ENCODE measurements around the gene KLK4.

Gene KLK4

DNA sequence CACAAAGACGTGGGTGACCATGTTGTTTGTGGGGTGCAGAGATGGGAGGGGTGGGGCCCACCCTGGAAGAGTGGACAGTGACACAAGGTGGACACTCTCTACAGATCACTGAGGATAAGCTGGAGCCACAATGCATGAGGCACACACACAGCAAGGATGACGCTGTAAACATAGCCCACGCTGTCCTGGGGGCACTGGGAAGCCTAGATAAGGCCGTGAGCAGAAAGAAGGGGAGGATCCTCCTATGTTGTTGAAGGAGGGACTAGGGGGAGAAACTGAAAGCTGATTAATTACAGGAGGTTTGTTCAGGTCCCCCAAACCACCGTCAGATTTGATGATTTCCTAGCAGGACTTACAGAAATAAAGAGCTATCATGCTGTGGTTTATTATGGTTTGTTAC, 32.3 kb downstream of the KLK4 start:
- no peak for DNase-seq

DNA sequence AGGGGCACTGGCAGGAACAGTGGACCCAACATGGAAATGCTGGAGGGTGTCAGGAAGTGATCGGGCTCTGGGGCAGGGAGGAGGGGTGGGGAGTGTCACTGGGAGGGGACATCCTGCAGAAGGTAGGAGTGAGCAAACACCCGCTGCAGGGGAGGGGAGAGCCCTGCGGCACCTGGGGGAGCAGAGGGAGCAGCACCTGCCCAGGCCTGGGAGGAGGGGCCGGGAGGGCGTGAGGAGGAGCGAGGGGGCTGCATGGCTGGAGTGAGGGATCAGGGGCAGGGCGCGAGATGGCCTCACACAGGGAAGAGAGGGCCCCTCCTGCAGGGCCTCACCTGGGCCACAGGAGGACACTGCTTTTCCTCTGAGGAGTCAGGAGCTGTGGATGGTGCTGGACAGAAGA, 33.9 kb downstream of the KLK4 start:
- DNase-seq = no peak

DNA sequence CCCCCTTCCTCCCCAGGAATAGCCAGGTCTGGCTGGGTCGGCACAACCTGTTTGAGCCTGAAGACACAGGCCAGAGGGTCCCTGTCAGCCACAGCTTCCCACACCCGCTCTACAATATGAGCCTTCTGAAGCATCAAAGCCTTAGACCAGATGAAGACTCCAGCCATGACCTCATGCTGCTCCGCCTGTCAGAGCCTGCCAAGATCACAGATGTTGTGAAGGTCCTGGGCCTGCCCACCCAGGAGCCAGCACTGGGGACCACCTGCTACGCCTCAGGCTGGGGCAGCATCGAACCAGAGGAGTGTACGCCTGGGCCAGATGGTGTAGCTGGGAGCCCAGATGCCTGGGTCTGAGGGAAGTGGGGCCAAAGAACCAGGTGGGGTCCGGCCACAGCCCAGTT, 34.7 kb downstream of the KLK4 start:
- no peak for DNase-seq

DNA sequence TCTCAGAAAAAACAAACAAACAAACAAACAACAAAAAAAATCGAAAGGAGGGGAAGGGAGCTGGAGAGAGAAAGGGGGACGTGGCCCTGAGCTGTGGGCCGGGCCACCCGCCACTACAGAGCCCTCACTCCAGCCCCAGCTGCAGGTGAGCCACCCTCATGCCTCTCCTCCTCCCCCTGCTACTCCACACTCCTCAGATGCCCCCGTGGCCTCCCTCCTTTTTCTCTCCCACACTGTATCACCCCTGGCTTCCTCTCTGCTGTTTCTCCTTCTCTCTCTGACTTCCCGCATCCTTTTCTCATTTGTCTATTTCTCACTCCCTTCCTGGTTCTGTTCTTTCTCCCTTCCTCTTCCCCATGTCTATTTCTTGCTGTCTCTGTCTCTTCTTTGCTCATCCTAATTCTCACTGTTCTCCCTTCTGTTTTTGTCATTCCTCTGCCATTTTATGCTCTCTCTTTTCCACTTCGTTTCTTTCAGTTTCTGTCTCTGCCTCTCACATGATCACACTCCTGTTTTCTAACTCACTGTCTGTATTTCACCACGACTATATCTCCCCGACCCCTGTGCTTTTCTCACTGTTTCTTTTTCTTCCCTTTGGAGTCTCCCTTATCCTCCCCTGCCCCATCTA, 35.3 kb downstream of the KLK4 start:
- DNase-seq = no peak

DNA sequence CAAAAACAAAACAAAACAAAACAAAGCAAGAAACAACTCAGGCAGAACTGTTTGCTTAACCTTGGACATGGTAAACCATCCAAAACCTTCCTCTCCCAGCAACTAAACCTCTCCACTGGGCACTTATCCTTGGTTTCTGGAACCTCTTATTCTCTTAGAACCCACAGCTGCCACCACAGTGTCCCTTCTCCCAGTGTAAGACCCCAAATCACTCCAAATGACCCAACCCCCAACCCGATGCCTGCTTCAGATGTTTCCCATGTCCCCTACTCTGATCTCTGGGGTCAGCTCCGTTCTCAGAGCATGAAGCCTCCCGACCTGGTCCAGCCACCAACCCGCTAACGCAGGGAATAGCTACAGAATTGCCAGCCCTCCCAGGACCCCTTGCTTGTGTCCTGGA, 37.0 kb downstream of the KLK4 start:
- no peak for DNase-seq

DNA sequence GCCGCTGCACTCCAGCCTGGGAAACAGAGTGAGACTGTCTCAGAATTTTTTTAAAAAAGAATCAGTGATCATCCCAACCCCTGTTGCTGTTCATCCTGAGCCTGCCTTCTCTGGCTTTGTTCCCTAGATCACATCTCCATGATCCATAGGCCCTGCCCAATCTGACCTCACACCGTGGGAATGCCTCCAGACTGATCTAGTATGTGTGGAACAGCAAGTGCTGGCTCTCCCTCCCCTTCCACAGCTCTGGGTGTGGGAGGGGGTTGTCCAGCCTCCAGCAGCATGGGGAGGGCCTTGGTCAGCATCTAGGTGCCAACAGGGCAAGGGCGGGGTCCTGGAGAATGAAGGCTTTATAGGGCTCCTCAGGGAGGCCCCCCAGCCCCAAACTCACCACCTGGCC, 38.1 kb downstream of the KLK4 start, which contains the start of gene KLK2:
Gene KLK2 (plus strand): TSS at position 384 of the 400 bp plus-strand sequence. CDS start 35 bp downstream, outside the sequence.
- DNase-seq = no peak

DNA sequence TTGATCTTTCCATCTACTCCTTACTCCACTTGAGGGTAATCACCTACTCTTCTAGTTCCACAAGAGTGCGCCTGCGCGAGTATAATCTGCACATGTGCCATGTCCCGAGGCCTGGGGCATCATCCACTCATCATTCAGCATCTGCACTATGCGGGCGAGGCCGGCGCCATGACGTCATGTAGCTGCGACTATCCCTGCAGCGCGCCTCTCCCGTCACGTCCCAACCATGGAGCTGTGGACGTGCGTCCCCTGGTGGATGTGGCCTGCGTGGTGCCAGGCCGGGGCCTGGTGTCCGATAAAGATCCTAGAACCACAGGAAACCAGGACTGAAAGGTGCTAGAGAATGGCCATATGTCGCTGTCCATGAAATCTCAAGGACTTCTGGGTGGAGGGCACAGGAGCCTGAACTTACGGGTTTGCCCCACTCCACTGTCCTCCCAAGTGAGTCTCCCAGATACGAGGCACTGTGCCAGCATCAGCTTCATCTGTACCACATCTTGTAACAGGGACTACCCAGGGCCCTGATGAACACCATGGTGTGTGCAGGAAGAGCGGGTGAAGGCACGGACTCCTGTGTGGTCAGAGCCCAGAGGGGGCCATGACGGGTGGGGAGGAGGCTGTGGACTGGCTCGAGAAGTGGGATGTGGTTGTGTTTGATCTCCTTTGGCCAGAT, 40.6 kb downstream of the KLK4 start:
- DNase-seq = no peak

DNA sequence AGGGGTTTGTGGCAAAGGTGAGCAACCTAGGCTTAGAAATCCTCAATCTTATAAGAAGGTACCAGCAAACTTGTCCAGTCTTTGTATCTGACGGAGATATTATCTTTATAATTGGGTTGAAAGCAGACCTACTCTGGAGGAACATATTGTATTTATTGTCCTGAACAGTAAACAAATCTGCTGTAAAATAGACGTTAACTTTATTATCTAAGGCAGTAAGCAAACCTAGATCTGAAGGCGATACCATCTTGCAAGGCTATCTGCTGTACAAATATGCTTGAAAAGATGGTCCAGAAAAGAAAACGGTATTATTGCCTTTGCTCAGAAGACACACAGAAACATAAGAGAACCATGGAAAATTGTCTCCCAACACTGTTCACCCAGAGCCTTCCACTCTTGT, 41.7 kb downstream of the KLK4 start:
- DNase-seq = no peak

DNA sequence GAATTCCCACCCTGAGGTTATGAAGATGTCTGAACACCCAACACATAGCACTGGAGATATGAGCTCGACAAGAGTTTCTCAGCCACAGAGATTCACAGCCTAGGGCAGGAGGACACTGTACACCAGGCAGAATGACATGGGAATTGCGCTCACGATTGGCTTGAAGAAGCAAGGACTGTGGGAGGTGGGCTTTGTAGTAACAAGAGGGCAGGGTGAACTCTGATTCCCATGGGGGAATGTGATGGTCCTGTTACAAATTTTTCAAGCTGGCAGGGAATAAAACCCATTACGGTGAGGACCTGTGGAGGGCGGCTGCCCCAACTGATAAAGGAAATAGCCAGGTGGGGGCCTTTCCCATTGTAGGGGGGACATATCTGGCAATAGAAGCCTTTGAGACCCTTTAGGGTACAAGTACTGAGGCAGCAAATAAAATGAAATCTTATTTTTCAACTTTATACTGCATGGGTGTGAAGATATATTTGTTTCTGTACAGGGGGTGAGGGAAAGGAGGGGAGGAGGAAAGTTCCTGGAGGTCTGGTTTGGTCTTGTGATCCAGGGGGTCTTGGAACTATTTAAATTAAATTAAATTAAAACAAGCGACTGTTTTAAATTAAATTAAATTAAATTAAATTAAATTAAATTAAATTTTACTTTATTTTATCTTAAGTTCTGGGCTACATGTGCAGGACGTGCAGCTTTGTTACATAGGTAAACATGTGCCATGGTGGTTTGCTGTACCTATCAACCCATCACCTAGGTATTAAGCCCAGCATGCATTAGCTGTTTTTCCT, 49.5 kb downstream of the KLK4 start:
- no peak for DNase-seq

DNA sequence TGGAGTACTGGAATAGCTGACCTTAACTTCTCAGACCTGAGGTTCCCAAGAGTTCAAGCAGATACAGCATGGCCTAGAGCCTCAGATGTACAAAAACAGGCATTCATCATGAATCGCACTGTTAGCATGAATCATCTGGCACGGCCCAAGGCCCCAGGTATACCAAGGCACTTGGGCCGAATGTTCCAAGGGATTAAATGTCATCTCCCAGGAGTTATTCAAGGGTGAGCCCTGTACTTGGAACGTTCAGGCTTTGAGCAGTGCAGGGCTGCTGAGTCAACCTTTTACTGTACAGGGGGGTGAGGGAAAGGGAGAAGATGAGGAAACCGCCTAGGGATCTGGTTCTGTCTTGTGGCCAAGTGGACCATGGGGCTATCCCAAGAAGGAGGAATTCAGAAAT, 50.2 kb downstream of the KLK4 start:
- DNase-seq = no peak

DNA sequence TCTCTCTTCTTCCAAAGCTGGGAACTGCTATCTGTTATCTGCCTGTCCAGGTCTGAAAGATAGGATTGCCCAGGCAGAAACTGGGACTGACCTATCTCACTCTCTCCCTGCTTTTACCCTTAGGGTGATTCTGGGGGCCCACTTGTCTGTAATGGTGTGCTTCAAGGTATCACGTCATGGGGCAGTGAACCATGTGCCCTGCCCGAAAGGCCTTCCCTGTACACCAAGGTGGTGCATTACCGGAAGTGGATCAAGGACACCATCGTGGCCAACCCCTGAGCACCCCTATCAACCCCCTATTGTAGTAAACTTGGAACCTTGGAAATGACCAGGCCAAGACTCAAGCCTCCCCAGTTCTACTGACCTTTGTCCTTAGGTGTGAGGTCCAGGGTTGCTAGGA, 51.3 kb downstream of the KLK4 start:
- DNase-seq = no peak

DNA sequence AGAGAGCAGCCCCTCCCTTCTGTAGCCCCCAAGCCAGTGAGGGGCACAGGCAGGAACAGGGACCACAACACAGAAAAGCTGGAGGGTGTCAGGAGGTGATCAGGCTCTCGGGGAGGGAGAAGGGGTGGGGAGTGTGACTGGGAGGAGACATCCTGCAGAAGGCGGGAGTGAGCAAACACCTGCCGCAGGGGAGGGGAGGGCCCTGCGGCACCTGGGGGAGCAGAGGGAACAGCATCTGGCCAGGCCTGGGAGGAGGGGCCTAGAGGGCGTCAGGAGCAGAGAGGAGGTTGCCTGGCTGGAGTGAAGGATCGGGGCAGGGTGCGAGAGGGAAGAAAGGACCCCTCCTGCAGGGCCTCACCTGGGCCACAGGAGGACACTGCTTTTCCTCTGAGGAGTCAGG, 52.3 kb downstream of the KLK4 start:
- DNase-seq = no peak

DNA sequence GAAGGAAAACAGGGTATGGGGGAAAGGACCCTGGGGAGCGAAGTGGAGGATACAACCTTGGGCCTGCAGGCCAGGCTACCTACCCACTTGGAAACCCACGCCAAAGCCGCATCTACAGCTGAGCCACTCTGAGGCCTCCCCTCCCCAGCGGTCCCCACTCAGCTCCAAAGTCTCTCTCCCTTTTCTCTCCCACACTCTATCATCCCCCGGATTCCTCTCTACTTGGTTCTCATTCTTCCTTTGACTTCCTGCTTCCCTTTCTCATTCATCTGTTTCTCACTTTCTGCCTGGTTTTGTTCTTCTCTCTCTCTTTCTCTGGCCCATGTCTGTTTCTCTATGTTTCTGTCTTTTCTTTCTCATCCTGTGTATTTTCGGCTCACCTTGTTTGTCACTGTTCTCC, 53.8 kb downstream of the KLK4 start:
- no peak for DNase-seq

All from activated CD8-positive, alpha-beta memory T cell treated with anti-CD3 and anti-CD28 coated beads for 24 hours (primary cell).